Heart left ventricle (tissue), 13 donors: ENCODE measurements around the gene NEU3.

Experiments
- CTCF ChIP-seq, 12 donors: fragments of 200-600 bp; sonication (generic) in 4 of 12; IDR thresholded peaks; one replicate each; pipeline versions ENCODE4 v1.5.0 to v1.8.0; 2018 to 2022; ENCODE audit warnings: antibody characterized with exemption in 12 of 12, mild to moderate bottlenecking in 5 of 12
- POLR2A ChIP-seq, 2 donors: fragments of 450-650 bp; IDR thresholded peaks; one replicate each; pipeline ENCODE4 v1.6.1; 2017; ENCODE audit warnings: antibody characterized with exemption in 2 of 2, mild to moderate bottlenecking in 2 of 2, moderate library complexity in 2 of 2
- donor health status: ischemic (EF 13 %, LVEDD 7.1; RV severe dilation, severe dysfunction).
- donor health status: DM: no; HTN: yes; CAD: no.
- donor health status: DM: no; HTN: no; CAD: no.
- donor health status: ischemic (EF 25% LVEDD 6.9; RV normal size, moderate dysfunction).
- donor health status: ischemic (EF 25% LVEDD 5.7; RV mildly dilated, moderate dysfunction).
- donor health status: ischemic (EF 35%, LVEDD 5.7; RV mildly dilated, moderate dysfunction).
- donor health status: nonischemic (EF 11% LVEDD 7.7; RV severe dilation, severe dysfunction).
- donor health status: DM: yes; HTN: yes; CAD: no.
- donor health status: PGD.
- donor health status: ischemic (EF 29% LVEDD 5.4; RV normal size, mild dysfunction).
- donor health status: nonischemic (EF 23%, LVEDD 6.1; RV moderate dilation, normal function).

GRCh38 chr11:74989260-74989638, 516 bp downstream of the NEU3 start:
- TF ChIP-seq CTCF (IDR thresholded peaks at IDR 0.05) = no peak
- no peak for TF ChIP-seq POLR2A (IDR thresholded peaks at IDR 0.05)
